ENCODE data around the gene RNF31. TPM values are rescaled to one million over a fixed set of nuclear protein-coding genes. Genes with fewer than 3 reads are reported as not detected.
A peak's percentile ranks its signal among the peaks of the same experiment; 100 is the strongest.

RNF31 gene
- total and polyA plus RNA-seq, 2 of the 13 experiments (the other 11 are each of a cell fraction or from before 2014, with no cell fraction given) = 48.2 to 86.8 TPM

DNA sequence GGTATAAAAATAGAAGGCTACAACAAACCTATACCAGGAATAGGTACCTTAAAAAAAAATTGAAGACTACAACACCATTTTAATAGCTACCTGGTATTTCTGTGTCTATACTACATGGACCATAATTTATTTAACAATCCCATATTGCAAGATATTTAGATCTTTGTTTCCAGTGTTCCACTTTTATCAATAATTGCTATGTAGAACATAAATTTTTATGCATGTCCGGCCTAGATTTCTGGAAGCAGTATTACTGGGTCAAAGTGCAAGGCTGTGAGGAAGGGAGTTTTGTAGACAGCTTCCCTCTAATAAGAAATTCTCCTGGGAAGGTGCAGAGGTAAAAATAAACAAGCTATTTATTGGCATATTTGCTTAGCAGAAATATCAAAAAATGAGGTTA is 36.8 kb upstream of the RNF31 start (continued):
- TF ChIP-seq, protein P1, sequence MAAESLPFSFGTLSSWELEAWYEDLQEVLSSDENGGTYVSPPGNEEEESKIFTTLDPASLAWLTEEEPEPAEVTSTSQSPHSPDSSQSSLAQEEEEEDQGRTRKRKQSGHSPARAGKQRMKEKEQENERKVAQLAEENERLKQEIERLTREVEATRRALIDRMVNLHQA (CRISPR knock-in tag; IDR thresholded peaks at IDR 0.05) = no peak
- no peak for TF ChIP-seq RCOR2 (CRISPR knock-in tag; IDR thresholded peaks at IDR 0.05)
- TF ChIP-seq, protein P2, sequence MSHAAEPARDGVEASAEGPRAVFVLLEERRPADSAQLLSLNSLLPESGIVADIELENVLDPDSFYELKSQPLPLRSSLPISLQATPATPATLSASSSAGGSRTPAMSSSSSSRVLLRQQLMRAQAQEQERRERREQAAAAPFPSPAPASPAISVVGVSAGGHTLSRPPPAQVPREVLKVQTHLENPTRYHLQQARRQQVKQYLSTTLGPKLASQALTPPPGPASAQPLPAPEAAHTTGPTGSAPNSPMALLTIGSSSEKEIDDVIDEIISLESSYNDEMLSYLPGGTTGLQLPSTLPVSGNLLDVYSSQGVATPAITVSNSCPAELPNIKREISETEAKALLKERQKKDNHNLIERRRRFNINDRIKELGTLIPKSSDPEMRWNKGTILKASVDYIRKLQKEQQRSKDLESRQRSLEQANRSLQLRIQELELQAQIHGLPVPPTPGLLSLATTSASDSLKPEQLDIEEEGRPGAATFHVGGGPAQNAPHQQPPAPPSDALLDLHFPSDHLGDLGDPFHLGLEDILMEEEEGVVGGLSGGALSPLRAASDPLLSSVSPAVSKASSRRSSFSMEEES (CRISPR knock-in tag; IDR thresholded peaks at IDR 0.05) = no peak
- no peak for TF ChIP-seq SAP130 (CRISPR knock-in tag; IDR thresholded peaks at IDR 0.05; ENCODE audit: low read depth)
- TF ChIP-seq KDM3A (CRISPR knock-in tag; IDR thresholded peaks at IDR 0.05; ENCODE audit: low read depth) = no peak
- no peak for TF ChIP-seq ZNF616 (CRISPR knock-in tag; IDR thresholded peaks at IDR 0.05; ENCODE audit: low read depth)
- TF ChIP-seq ATF7-NPFF (CRISPR knock-in tag; IDR thresholded peaks at IDR 0.05; ENCODE audit: low read depth) = peak; percentile 73; the same call in 1 of the 2 replicates
- TF ChIP-seq, protein P3, sequence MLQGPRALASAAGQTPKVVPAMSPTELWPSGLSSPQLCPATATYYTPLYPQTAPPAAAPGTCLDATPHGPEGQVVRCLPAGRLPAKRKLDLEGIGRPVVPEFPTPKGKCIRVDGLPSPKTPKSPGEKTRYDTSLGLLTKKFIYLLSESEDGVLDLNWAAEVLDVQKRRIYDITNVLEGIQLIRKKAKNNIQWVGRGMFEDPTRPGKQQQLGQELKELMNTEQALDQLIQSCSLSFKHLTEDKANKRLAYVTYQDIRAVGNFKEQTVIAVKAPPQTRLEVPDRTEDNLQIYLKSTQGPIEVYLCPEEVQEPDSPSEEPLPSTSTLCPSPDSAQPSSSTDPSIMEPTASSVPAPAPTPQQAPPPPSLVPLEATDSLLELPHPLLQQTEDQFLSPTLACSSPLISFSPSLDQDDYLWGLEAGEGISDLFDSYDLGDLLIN (CRISPR knock-in tag; IDR thresholded peaks at IDR 0.05; ENCODE audit: borderline replicate concordance) = no peak
- TF ChIP-seq ZNF256 (CRISPR knock-in tag; conservative IDR thresholded peaks at IDR 0.05) = no peak
- TF ChIP-seq, protein P4, sequence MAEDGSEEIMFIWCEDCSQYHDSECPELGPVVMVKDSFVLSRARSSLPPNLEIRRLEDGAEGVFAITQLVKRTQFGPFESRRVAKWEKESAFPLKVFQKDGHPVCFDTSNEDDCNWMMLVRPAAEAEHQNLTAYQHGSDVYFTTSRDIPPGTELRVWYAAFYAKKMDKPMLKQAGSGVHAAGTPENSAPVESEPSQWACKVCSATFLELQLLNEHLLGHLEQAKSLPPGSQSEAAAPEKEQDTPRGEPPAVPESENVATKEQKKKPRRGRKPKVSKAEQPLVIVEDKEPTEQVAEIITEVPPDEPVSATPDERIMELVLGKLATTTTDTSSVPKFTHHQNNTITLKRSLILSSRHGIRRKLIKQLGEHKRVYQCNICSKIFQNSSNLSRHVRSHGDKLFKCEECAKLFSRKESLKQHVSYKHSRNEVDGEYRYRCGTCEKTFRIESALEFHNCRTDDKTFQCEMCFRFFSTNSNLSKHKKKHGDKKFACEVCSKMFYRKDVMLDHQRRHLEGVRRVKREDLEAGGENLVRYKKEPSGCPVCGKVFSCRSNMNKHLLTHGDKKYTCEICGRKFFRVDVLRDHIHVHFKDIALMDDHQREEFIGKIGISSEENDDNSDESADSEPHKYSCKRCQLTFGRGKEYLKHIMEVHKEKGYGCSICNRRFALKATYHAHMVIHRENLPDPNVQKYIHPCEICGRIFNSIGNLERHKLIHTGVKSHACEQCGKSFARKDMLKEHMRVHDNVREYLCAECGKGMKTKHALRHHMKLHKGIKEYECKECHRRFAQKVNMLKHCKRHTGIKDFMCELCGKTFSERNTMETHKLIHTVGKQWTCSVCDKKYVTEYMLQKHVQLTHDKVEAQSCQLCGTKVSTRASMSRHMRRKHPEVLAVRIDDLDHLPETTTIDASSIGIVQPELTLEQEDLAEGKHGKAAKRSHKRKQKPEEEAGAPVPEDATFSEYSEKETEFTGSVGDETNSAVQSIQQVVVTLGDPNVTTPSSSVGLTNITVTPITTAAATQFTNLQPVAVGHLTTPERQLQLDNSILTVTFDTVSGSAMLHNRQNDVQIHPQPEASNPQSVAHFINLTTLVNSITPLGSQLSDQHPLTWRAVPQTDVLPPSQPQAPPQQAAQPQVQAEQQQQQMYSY (CRISPR knock-in tag; IDR thresholded peaks at IDR 0.05) = no peak
- no peak for TF ChIP-seq FOXK2 (IDR thresholded peaks at IDR 0.05)
- no peak for TF ChIP-seq ARNT (IDR thresholded peaks at IDR 0.05)
- TF ChIP-seq, protein P5, sequence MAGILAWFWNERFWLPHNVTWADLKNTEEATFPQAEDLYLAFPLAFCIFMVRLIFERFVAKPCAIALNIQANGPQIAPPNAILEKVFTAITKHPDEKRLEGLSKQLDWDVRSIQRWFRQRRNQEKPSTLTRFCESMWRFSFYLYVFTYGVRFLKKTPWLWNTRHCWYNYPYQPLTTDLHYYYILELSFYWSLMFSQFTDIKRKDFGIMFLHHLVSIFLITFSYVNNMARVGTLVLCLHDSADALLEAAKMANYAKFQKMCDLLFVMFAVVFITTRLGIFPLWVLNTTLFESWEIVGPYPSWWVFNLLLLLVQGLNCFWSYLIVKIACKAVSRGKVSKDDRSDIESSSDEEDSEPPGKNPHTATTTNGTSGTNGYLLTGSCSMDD (CRISPR knock-in tag; IDR thresholded peaks at IDR 0.05) = no peak
- TF ChIP-seq, protein P6, sequence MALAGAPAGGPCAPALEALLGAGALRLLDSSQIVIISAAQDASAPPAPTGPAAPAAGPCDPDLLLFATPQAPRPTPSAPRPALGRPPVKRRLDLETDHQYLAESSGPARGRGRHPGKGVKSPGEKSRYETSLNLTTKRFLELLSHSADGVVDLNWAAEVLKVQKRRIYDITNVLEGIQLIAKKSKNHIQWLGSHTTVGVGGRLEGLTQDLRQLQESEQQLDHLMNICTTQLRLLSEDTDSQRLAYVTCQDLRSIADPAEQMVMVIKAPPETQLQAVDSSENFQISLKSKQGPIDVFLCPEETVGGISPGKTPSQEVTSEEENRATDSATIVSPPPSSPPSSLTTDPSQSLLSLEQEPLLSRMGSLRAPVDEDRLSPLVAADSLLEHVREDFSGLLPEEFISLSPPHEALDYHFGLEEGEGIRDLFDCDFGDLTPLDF (CRISPR knock-in tag; IDR thresholded peaks at IDR 0.05) = no peak
- TF ChIP-seq ZNF556 (CRISPR knock-in tag; IDR thresholded peaks at IDR 0.05; ENCODE audit: borderline replicate concordance) = no peak
- TF ChIP-seq U2AF2 (IDR thresholded peaks at IDR 0.05; ENCODE audit: low read depth, low read length) = no peak
- 0 out of 2 replicates have a peak, but pooled peaks have one; percentile 39 for TF ChIP-seq POGK (CRISPR knock-in tag; conservative IDR thresholded peaks at IDR 0.05)
- TF ChIP-seq MAFF (IDR thresholded peaks at IDR 0.05; ENCODE audit: low read depth, low read length) = no peak
- no peak for TF ChIP-seq TFDP1 (CRISPR knock-in tag; IDR thresholded peaks at IDR 0.05; ENCODE audit: borderline replicate concordance)

Data from HepG2 (cell line).